Transverse colon (tissue), 4 donors: Measurements from ENCODE around the gene KLHL25.

Source experiments
- EP300 ChIP-seq: sonication (generic); formaldehyde crosslinking; IDR thresholded peaks from one replicate; pipeline ENCODE4 v1.6.1; 2017; ENCODE audit warnings: antibody characterized with exemption, low read depth
- POLR2A ChIP-seq: fragments of 450-650 bp; IDR thresholded peaks from one replicate; pipeline ENCODE4 v1.6.1; 2016; ENCODE audit warnings: antibody characterized with exemption, mild to moderate bottlenecking, moderate library complexity
- POLR2AphosphoS5 ChIP-seq, 3 donors: sonication (generic); formaldehyde crosslinking; IDR thresholded peaks; one replicate each; pipeline ENCODE4 v1.6.1; 2016; ENCODE audit warnings: antibody characterized with exemption in 3 of 3
- TF ChIP-seq, protein P1 (sequence below), 5 experiments: fragments of 200-600 bp in 3 of 5; fragments of 450-650 bp in 2 of 5; sonication (generic) in 3 of 5; IDR thresholded peaks; 1 replicate in 2 of 5; 2 replicates in 3 of 5; pipeline ENCODE4 v1.5.1; 2016 to 2017; ENCODE audit warnings: antibody characterized with exemption in 5 of 5, inconsistent platforms in 3 of 5, mild to moderate bottlenecking in 2 of 5, moderate library complexity in 1 of 5

DNA sequence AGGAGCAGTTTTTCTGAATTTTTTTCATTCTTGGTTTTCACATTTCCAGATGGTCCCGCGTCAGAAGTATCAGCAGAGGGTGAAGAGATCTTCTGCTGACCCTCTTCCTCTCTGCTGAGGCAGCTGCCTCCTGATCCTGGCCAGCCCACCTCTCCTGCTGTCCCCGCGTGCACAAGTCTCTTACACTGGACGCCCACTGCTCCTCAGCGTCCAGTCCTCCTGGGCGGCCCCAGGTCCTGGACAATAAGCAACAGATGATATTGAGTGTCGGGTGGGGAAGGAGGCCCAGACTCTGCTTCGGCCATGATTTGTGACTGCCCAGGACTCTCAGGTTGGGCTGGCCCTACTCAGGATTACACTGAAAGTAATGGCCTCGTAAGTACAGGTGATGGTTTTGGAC lies 50.1 kb downstream of the KLHL25 start:
- no peak for TF ChIP-seq POLR2A
- TF ChIP-seq, protein P1, sequence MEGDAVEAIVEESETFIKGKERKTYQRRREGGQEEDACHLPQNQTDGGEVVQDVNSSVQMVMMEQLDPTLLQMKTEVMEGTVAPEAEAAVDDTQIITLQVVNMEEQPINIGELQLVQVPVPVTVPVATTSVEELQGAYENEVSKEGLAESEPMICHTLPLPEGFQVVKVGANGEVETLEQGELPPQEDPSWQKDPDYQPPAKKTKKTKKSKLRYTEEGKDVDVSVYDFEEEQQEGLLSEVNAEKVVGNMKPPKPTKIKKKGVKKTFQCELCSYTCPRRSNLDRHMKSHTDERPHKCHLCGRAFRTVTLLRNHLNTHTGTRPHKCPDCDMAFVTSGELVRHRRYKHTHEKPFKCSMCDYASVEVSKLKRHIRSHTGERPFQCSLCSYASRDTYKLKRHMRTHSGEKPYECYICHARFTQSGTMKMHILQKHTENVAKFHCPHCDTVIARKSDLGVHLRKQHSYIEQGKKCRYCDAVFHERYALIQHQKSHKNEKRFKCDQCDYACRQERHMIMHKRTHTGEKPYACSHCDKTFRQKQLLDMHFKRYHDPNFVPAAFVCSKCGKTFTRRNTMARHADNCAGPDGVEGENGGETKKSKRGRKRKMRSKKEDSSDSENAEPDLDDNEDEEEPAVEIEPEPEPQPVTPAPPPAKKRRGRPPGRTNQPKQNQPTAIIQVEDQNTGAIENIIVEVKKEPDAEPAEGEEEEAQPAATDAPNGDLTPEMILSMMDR (IDR thresholded peaks at IDR 0.05) = no peak
- no peak for TF ChIP-seq EP300
- TF ChIP-seq POLR2AphosphoS5 (IDR thresholded peaks at IDR 0.05) = no peak
